ENCODE data around the gene DGCR6L. TPM values are rescaled to one million over a fixed set of nuclear protein-coding genes. Genes with fewer than 3 reads are reported as not detected.
"Not testable (repeated sequence)": the region's sequence is repeated elsewhere in the genome, so short reads cannot be mapped to it uniquely, and the experiment has no call there.

Gene DGCR6L
- total RNA-seq, 1 donor from 2014 or later = 33.3 TPM

- TF ChIP-seq EZH2 (IDR thresholded peaks at IDR 0.05; ENCODE audit: insufficient read depth, low read length) = no peak
- Mint-ChIP-seq H3K4me1 (ENCODE audit: low read depth, unreplicated experiment) (no peaks in the 10 kb centered on the region), H3K27ac (ENCODE audit: unreplicated experiment) (no peak overlapping the region), H3K36me3 (ENCODE audit: low read depth, unreplicated experiment) (no peaks in the 10 kb centered on the region), H3K27me3 (ENCODE audit: low read depth, unreplicated experiment) (peaks cover 18% of the 10 kb centered on the region), H3K4me3 (ENCODE audit: unreplicated experiment) (no peak overlapping the region), H3K9me3 (ENCODE audit: unreplicated experiment) (no peaks in the 10 kb centered on the region)
- Histone ChIP-seq H3K36me3 (ENCODE audit: insufficient read depth, low read length) (no peaks in the 10 kb centered on the region), H3K9ac (ENCODE audit: low read length) (no peak overlapping the region), H3K4me1 (ENCODE audit: insufficient read depth, low read length) (peaks cover 2% of the 10 kb centered on the region), H3K27ac (ENCODE audit: low read depth, low read length) (no peak overlapping the region), H3K9me3 (ENCODE audit: insufficient read depth, low read depth, low read length) (no peaks in the 10 kb centered on the region), H3K4me2 (ENCODE audit: low read length) (no peak overlapping the region), H3K79me2 (ENCODE audit: insufficient read depth, low read length) (no peaks in the 10 kb centered on the region), H2AFZ (ENCODE audit: low read depth, low read length) (no peak overlapping the region), H3K27me3 (ENCODE audit: insufficient read depth, low read length) (peaks cover 5% of the 10 kb centered on the region), H4K20me1 (ENCODE audit: insufficient read depth, low read length) (no peaks in the 10 kb centered on the region), H3K4me3 (ENCODE audit: insufficient read depth, low read depth, low read length) (no peak overlapping the region)
- FAIRE-seq (no peak), DNase-seq (ENCODE audit: low read depth) (no peak)
Observed at GRCh38 chr22:20304646-20305045, 15.2 kb downstream of the DGCR6L start.

GRCh38 chr22:20303229-20303534 is 16.7 kb downstream of the DGCR6L start:
- H3K27me3 Mint-ChIP-seq (ENCODE audit: low read depth, unreplicated experiment) = peaks cover 21% of the 10 kb centered on the region
- not testable (repeated sequence) for H3K9ac ChIP-seq (ENCODE audit: low read length); H3K27ac Mint-ChIP-seq (ENCODE audit: unreplicated experiment); H3K4me1 ChIP-seq (ENCODE audit: insufficient read depth, low read length); H3K9me3 ChIP-seq (ENCODE audit: insufficient read depth, low read depth, low read length); H3K4me2 ChIP-seq (ENCODE audit: low read length); H3K79me2 ChIP-seq (ENCODE audit: insufficient read depth, low read length); H3K36me3 Mint-ChIP-seq (ENCODE audit: low read depth, unreplicated experiment); H3K4me3 ChIP-seq (ENCODE audit: insufficient read depth, low read depth, low read length); H2AFZ ChIP-seq (ENCODE audit: low read depth, low read length); DNase-seq (ENCODE audit: low read depth); FAIRE-seq; H3K9me3 Mint-ChIP-seq (ENCODE audit: unreplicated experiment); H3K4me3 Mint-ChIP-seq (ENCODE audit: unreplicated experiment); H3K27ac ChIP-seq (ENCODE audit: low read depth, low read length); H3K36me3 ChIP-seq (ENCODE audit: insufficient read depth, low read length); H4K20me1 ChIP-seq (ENCODE audit: insufficient read depth, low read length); H3K27me3 ChIP-seq (ENCODE audit: insufficient read depth, low read length); H3K4me1 Mint-ChIP-seq (ENCODE audit: low read depth, unreplicated experiment)

GRCh38 chr22:20302438-20303228 is 17.2 kb downstream of the DGCR6L start:
- DNase-seq (ENCODE audit: low read depth) (no peak), FAIRE-seq (no peak)
- H3K27me3 ChIP-seq (ENCODE audit: insufficient read depth, low read length) = peaks cover 9% of the 10 kb centered on the region
- Mint-ChIP-seq H3K27ac (ENCODE audit: unreplicated experiment) (no peak overlapping the region), H3K27me3 (ENCODE audit: low read depth, unreplicated experiment) (peaks cover 25% of the 10 kb centered on the region), H3K4me3 (ENCODE audit: unreplicated experiment) (no peak overlapping the region), H3K9me3 (ENCODE audit: unreplicated experiment) (no peaks in the 10 kb centered on the region), H3K4me1 (ENCODE audit: low read depth, unreplicated experiment) (no peaks in the 10 kb centered on the region), H3K36me3 (ENCODE audit: low read depth, unreplicated experiment) (no peaks in the 10 kb centered on the region)
- H3K79me2 ChIP-seq (ENCODE audit: insufficient read depth, low read length) = no peaks in the 10 kb centered on the region
- H3K9me3 ChIP-seq (ENCODE audit: insufficient read depth, low read depth, low read length) = no peaks in the 10 kb centered on the region
- H4K20me1 ChIP-seq (ENCODE audit: insufficient read depth, low read length) = no peaks in the 10 kb centered on the region
- H3K4me3 ChIP-seq (ENCODE audit: insufficient read depth, low read depth, low read length) = no peak overlapping the region
- H3K27ac ChIP-seq (ENCODE audit: low read depth, low read length) = no peak overlapping the region
- H2AFZ ChIP-seq (ENCODE audit: low read depth, low read length) = no peak overlapping the region
- peaks cover 2% of the 10 kb centered on the region for H3K4me1 ChIP-seq (ENCODE audit: insufficient read depth, low read length)
- no peak overlapping the region for H3K4me2 ChIP-seq (ENCODE audit: low read length)
- H3K9ac ChIP-seq (ENCODE audit: low read length) = no peak overlapping the region
- no peaks in the 10 kb centered on the region for H3K36me3 ChIP-seq (ENCODE audit: insufficient read depth, low read length)
- TF ChIP-seq EZH2 (IDR thresholded peaks at IDR 0.05; ENCODE audit: insufficient read depth, low read length) (no peak), CTCF (IDR thresholded peaks at IDR 0.05; ENCODE audit: insufficient read depth, low read depth, low read length) (no peak)

Data from astrocyte (in vitro differentiated cells and primary cell).